ENCODE data around the gene DNAJB8. TPM values are rescaled to one million over a fixed set of nuclear protein-coding genes. Genes with fewer than 3 reads are reported as not detected.

Gene DNAJB8
- total RNA-seq, 2 experiments from 2014 or later = not detected

DNA sequence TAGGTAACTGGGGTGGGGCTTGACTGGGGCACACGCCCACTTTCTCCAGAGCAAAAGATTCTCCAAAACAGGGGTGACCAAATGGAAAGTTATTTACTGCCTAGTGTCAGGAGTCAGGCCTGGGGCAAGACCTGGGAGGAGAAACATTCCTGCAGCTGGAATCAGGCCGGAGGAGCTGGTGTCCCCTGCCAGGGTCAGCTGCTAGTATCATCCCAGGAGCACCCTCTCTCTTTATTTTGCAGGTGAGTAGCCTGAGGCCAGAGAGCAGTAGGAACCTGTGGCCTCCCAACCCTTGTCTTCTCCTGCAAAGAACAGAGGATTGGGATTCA lies 32.9 kb downstream of the DNAJB8 start:
- ChIA-PET CTCF (no interaction called here), POLR2A (no interaction called here)

- ChIA-PET CTCF (no interaction called here), POLR2A (interaction anchor here (0.6 kb wide), 1 partner anchor 381 kb away, joined by 4 read pairs; the partner anchor contains the start of gene SEC61A1)
Measured at GRCh38 chr3:128432971-128433836, 33.5 kb downstream of the DNAJB8 start.

GRCh38 chr3:128432301-128432970 lies 34.3 kb downstream of the DNAJB8 start:
- ChIA-PET POLR2A (interaction anchor here (0.6 kb wide), 1 partner anchor 380 kb away, joined by 4 read pairs; the partner anchor contains the start of gene SEC61A1), CTCF (no interaction called here)

DNA sequence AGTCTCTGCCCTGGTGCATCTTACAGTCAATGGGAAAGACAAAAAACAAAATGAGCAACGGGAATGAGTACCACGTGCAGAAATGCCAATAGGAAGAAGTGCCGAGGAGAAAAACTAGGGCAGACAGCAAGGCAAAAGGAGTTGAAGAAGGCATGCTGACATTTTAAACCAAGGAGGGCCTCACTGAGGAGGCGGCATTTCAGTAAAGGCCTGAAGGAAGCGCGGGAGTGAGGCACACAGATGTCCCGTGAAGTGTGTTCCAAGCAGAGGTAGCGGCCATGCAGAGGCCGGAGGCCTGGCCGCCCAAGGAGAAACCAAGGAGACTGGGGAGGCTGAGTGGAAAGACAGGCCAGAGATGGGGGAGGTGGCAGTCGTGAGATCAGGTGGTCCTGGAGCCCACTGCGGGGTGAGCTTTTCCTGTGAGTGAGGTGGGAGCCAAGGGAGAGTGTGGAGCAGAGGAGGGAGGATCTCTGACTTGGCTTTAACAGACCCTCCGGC lies 34.8 kb downstream of the DNAJB8 start:
- POLR2A ChIA-PET = no interaction called here
- CTCF ChIA-PET = no interaction called here

- ChIA-PET CTCF (interaction anchor here (1.7 kb wide), 1 partner anchor 66 kb away, joined by 5 read pairs; no protein-coding TSS in a partner anchor), POLR2A (interaction anchor here (0.8 kb wide), 1 partner anchor 391 kb away, joined by 3 read pairs; no protein-coding TSS in a partner anchor)
Measured at GRCh38 chr3:128430731-128431130, 36.0 kb downstream of the DNAJB8 start.

DNA sequence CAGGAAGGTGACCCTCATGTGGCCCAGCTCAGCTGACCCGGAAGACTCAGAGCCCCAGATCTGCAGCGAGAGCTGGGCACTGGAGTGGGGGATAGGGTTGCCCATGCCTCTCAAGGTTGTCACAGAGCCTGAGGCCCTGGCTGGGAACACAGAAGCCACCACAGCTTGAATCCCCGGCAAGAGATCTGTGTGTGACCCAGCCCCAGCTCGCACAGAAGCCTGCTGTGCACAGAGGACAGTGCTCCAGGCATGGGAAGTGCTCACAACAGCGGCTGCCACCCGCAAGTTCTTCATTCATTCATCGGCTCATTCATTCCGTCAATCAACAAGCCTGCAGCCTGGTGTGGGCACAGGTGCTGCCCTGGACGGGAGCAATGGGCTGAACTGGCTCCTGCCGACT lies 36.4 kb downstream of the DNAJB8 start:
- POLR2A ChIA-PET = no interaction called here
- CTCF ChIA-PET = interaction anchor here (1.7 kb wide), 1 partner anchor 67 kb away, joined by 5 read pairs; no protein-coding TSS in a partner anchor

- ChIA-PET CTCF (interaction anchor here (1.7 kb wide), 1 partner anchor 67 kb away, joined by 5 read pairs; no protein-coding TSS in a partner anchor), POLR2A (no interaction called here)
Measured at GRCh38 chr3:128429751-128430150, 36.9 kb downstream of the DNAJB8 start.

DNA sequence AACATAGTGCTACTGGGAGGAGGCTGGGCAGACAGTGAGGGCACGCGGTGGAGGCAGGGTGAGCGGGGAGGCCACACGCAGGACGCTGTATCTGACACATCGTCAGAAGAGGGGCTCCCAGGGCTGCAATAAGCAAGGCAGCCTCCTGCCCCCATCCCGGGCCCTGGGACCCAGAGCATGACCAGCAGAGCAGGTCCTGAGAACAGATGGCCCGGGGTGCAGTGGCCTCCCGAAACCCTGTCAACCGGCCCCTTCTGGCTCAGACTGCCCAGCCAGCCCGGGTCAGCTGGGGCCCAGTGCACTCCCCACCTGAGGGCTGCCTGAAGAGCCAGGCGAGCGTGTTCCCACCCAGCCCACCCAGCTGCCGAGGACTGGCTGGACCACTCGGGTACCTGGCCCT lies 37.4 kb downstream of the DNAJB8 start:
- ChIA-PET CTCF (no interaction called here), POLR2A (no interaction called here)

DNA sequence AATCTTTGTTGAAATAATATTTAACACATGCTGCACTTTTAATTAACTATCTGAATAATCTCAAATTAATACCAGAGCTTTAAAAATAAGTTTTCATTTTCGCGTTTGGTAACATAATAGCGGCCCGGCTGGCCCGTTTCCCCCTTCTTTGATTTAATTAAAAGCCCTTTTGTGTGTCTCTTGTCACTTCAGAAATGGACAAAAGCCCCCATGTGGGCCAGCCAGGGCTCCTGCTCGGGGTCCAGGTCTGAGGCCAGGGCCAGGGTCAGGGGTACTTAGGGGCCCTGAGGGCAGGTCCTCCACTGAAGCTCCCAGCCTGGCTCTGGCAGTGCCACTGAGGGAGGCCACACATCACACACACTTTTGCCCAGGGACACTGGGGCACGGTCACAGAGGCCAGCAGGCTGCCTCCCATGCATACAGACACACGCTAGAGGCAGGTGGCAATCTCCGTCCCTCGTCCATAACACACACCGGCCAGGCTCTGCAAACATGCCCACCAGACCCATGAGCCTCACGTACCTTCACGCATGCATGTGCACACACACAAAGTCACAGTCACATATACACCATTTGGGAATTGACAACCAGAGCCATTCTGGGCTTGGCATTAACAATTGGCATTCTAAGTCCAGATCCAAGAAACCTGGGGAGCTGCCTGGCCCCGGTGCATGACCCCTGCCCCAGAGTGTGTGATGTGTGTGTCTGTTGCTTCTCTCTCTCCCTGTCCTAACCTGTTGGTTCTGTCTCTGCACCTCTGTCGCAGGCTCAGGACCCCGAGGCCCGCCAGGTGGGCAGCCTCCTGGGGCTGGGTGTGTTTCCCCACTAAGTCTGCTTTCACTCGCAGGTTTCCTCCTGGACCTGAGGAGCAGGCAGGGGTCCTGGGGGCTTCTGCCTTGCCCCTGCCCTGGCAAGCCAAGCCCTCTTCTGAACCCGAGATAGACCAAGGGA lies 38.5 kb downstream of the DNAJB8 start:
- ChIA-PET POLR2A (no interaction called here), CTCF (interaction anchor here (1.4 to 4.3 kb wide), 3 partner anchors 11 to 180 kb away, joined by 4 to 31 read pairs (median 16); no protein-coding TSS in a partner anchor)

- CTCF ChIA-PET = interaction anchor here (1.4 to 4.3 kb wide), 5 partner anchors 11 to 180 kb away, joined by 4 to 31 read pairs (median 15); no protein-coding TSS in a partner anchor
- POLR2A ChIA-PET = no interaction called here
Measured at GRCh38 chr3:128427175-128427857, 39.4 kb downstream of the DNAJB8 start.

DNA sequence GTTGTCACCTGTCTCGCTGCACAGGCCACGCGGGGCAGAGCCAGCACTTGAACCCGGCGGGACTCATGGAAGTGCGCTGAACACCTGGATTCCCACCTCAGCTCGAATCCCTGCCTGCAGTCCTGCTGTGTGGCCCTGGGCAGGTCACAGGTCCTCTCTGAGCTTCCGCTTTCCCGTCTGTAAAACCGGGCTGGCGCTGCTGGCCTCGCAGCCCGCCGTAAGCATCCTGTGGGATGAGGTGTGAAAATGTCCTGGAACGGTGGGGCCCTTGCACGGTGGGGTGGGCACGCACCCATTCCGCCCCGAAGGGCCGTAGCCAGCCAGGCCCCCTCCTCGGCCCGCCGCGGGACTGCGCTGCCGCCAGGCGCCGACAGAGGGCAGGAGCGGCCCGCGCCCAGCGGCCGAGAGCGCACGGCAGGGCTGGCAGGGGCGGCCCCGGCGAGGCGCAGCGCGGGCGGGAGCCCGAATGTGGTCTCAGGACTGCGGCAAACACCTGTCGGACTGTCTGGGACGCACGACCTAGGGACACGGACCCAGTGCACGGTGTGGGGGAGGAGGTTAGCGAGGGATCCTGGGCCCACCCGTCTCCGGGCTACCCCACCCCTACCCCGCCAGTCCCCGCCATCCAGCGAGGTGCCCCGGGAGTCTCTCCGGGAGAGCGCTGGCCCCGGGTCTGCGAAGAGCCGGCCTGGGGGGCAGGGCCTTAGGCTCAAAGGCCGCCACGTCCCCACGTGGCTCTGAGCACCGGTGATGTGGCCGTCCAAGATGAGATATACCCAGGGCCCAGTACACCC lies 40.4 kb downstream of the DNAJB8 start:
- ChIA-PET POLR2A (no interaction called here), CTCF (interaction anchor here (0.7 to 4.3 kb wide), 9 partner anchors 23 to 181 kb away, joined by 3 to 31 read pairs (median 5); partner anchors contain the start of gene GATA2)

DNA sequence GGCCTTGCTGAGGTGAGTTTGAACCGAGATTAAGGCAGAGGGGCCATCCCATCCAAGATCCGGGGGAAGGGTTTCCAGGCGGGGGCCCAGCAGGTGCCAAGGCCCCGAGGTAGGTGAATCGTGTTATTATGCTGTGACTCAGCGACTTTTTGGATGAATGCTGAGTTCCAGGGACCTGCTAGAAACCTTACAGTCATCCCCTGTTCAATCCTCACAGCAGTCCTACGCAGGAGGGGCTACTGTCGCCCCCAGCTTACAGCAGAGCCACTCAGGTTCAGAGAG lies 40.9 kb downstream of the DNAJB8 start:
- POLR2A ChIA-PET = no interaction called here

GRCh38 chr3:128425142-128425845 lies 41.4 kb downstream of the DNAJB8 start:
- CTCF ChIA-PET = interaction anchor here (0.6 to 4.3 kb wide), 11 partner anchors 24 to 182 kb away, joined by 3 to 31 read pairs (median 4); partner anchors contain the start of gene GATA2

More for the DNA sequence above, 40.9 kb downstream of the DNAJB8 start:
- CTCF ChIA-PET = interaction anchor here (0.7 to 4.3 kb wide), 9 partner anchors 23 to 182 kb away, joined by 3 to 31 read pairs (median 5); partner anchors contain the start of gene GATA2

DNA sequence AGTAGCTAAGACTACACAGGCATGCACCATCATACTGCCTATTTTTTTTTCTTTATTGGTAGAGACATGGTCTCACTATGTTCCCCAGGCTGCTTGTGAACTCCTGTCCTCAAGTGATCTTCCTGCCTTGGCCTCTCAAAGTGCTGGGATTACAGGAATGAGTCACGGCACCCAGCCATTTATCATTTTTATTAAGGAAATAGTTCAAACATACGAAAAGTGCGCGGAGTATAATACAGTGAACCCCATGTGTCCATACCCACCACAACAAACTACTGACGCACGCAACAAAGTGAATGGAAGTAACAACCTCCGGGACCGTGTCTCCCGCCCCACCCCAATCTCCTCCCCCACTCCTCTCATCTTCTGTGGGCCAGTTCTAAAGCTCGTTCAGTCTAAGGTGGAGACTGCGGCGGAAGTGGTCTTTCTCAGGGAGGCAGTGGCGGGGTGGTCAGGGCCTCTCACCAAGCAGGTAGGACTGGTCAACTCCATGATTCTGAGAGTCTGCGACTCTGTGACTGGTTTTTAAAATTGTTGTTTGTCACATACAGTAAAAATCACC lies 42.1 kb downstream of the DNAJB8 start:
- ChIA-PET POLR2A (no interaction called here), CTCF (interaction anchor here (0.6 to 4.3 kb wide), 6 partner anchors 58 to 183 kb away, joined by 3 to 31 read pairs (median 4); partner anchors contain the start of gene GATA2)

More at GRCh38 chr3:128425142-128425845, 41.4 kb downstream of the DNAJB8 start:
- POLR2A ChIA-PET = no interaction called here

DNA sequence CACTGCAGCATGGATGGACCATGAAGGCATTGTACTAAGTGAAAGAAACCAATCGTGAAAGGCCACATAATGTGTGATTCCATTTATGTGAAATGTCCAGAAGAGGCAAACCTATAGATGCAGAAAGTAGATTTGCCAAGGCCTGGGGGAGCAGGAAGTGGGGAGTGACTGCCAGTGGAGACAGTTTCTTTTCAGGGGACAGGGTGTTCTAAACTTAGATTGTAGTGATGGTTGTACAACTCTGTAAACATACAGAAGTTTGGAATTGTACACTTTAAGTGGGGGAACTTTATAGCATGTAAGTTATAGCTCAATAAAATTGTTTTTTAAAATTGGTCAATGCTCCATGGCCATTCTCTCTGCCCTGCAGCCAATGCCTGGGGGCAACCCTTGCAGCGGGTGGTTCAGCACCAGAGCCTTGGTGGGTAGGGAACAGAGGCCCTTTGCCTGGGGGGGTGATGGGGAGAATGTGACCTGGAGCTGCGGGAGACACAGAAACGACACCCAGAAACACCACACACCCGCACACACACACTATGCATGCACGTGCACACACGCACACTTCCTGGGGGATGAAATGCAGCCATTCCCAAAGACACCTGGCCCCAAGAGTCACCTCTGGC lies 43.1 kb downstream of the DNAJB8 start:
- POLR2A ChIA-PET = no interaction called here

More for the DNA sequence above, 43.1 kb downstream of the DNAJB8 start:
- CTCF ChIA-PET = interaction anchor here (1.1 kb wide), 1 partner anchor 74 kb away, joined by 3 read pairs; no protein-coding TSS in a partner anchor

Data from activated CD8-positive, alpha-beta memory T cell treated with anti-CD3 and anti-CD28 coated beads for 36 hours (primary cell).